Loucy (cell line): ENCODE results near the gene SH2D4B.

ENCODE experiments used
- H2AFZ ChIP-seq: fragments of 200-600 bp; sonication (generic); 2 replicates; pipeline ENCODE4 v1.6.0; 2016; ENCODE audit warnings: antibody characterized with exemption, mild to moderate bottlenecking, low read length, moderate library complexity
- H3F3A ChIP-seq: fragments of 200-600 bp; 2 replicates; pipeline ENCODE4 v1.6.0; 2016; ENCODE audit warnings: antibody characterized with exemption, low read depth, mild to moderate bottlenecking
- H3K27me3 ChIP-seq: fragments of 200-600 bp; sonication (generic); 2 replicates; pipeline ENCODE4 v1.6.1; 2014; ENCODE audit warnings: low read length, mild to moderate bottlenecking; ENCODE audit not compliant: insufficient read depth, poor library complexity, severe bottlenecking
- H3K36me3 ChIP-seq: fragments of 200-600 bp; sonication (generic); 2 replicates; pipeline ENCODE4 v1.6.1; 2016; ENCODE audit warnings: low read length; ENCODE audit not compliant: insufficient read depth
- H3K4me1 ChIP-seq: fragments of 200-600 bp; sonication (generic); 2 replicates; pipeline ENCODE4 v1.5.1; 2014; ENCODE audit warnings: low read length, mild to moderate bottlenecking; ENCODE audit not compliant: insufficient read depth, poor library complexity, severe bottlenecking
- H3K4me2 ChIP-seq: fragments of 200-600 bp; sonication (generic); 2 replicates; pipeline ENCODE4 v1.6.0; 2014; ENCODE audit warnings: antibody characterized with exemption, low read length, low read depth, mild to moderate bottlenecking; ENCODE audit not compliant: poor library complexity, severe bottlenecking
- H3K4me3 ChIP-seq: fragments of 200-600 bp; sonication (generic); 2 replicates; pipeline ENCODE4 v1.5.1; 2014; ENCODE audit warnings: low read length, mild to moderate bottlenecking, mixed read lengths; ENCODE audit not compliant: poor library complexity, severe bottlenecking
- H3K79me2 ChIP-seq: fragments of 200-600 bp; sonication (generic); 2 replicates; pipeline ENCODE4 v1.6.1; 2014; ENCODE audit warnings: low read length; ENCODE audit not compliant: insufficient read depth
- H3K9ac ChIP-seq: fragments of 200-600 bp; sonication (generic); 2 replicates; pipeline ENCODE4 v1.6.0; 2014; ENCODE audit warnings: mild to moderate bottlenecking, low read depth, low read length, moderate library complexity; ENCODE audit not compliant: poor library complexity, severe bottlenecking
- H3K9me2 ChIP-seq: fragments of 200-600 bp; sonication (generic); replicated peaks from 2 replicates; pipeline ENCODE4 v1.6.1; 2016; ENCODE audit warnings: low read depth, low read length, mixed read lengths
- H3K9me3 ChIP-seq: fragments of 200-600 bp; sonication (generic); 2 replicates; pipeline ENCODE4 v1.6.1; 2014; ENCODE audit warnings: mild to moderate bottlenecking, antibody characterized with exemption, low read length, low read depth; ENCODE audit not compliant: insufficient read depth
- H4K20me1 ChIP-seq: fragments of 200-600 bp; sonication (generic); 2 replicates; pipeline ENCODE4 v1.6.0; 2014; ENCODE audit warnings: antibody characterized with exemption, low read length, mild to moderate bottlenecking; ENCODE audit not compliant: insufficient read depth, poor library complexity, severe bottlenecking
- CTCF ChIP-seq: fragments of 200-600 bp; sonication (generic); conservative IDR thresholded peaks from 2 replicates; pipeline ENCODE4 v1.5.1; 2014; ENCODE audit warnings: mild to moderate bottlenecking, antibody characterized with exemption, low read length
- EZH2phosphoT487 ChIP-seq: fragments of 200-600 bp; IDR thresholded peaks from 2 replicates; pipeline ENCODE4 v1.6.1; 2018; ENCODE audit warnings: antibody characterized with exemption, mild to moderate bottlenecking, moderate library complexity, borderline replicate concordance

Gene SH2D4B

GRCh38 chr10:80538481-80539185 is 931 bp downstream of the SH2D4B start:
- peak overlapping the region; percentile 38 for H3K9ac ChIP-seq
- H3K9me3 ChIP-seq: no peaks in the 10 kb centered on the region
- no peaks in the 10 kb centered on the region for H3K27me3 ChIP-seq
- H3K4me3 ChIP-seq: no peak overlapping the region
- H3K9me2 ChIP-seq: no peaks in the 10 kb centered on the region
- H3K4me2 ChIP-seq: peak overlapping the region; percentile 76
- H3K36me3 ChIP-seq: no peaks in the 10 kb centered on the region
- peaks cover 43% of the 10 kb centered on the region for H3K4me1 ChIP-seq
- no peaks in the 10 kb centered on the region for H3F3A ChIP-seq
- H3K79me2 ChIP-seq: peaks cover 9% of the 10 kb centered on the region
- no peak overlapping the region for H2AFZ ChIP-seq
- H4K20me1 ChIP-seq: no peaks in the 10 kb centered on the region
- TF ChIP-seq EZH2phosphoT487 (no peak), CTCF (no peak)

DNA sequence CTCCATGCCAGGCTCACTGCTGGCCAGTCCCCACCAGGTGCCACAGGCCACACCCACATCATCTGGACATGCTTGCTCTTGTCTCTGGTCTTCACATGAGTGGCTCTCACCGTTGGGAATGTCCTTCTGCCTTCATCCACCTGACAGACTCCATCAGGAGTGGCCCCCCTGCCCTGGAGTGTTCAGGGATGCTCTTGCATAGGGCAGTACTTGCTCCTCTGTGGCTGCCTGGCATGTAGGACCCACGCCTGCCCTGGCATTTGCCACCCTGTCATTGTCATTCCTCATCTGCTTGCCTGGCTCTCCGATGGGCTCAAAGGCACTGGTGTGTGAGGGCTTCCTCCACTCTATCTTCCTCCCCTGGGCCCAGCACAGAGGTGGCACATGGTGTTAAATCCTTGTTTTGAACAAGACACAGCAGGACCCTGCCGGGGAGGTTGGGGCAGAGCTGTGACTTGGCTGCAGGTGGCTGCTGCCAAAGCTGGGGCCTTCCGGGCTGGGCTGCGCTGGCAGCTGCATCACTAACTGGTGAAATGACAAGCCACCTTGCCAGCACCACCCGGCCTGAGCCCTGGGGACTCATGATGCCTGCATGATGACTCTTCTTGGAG is 1.8 kb downstream of the SH2D4B start:
- TF ChIP-seq CTCF (no peak), EZH2phosphoT487 (no peak)
- Histone ChIP-seq H3K4me3 (no peak overlapping the region), H3K9me2 (no peaks in the 10 kb centered on the region), H3K36me3 (no peaks in the 10 kb centered on the region), H3K9me3 (no peaks in the 10 kb centered on the region), H3K27me3 (no peaks in the 10 kb centered on the region), H2AFZ (no peak overlapping the region), H3F3A (no peaks in the 10 kb centered on the region), H4K20me1 (no peaks in the 10 kb centered on the region), H3K79me2 (peaks cover 9% of the 10 kb centered on the region), H3K4me2 (peak overlapping the region; percentile 76), H3K4me1 (peaks cover 43% of the 10 kb centered on the region), H3K9ac (peak overlapping the region; percentile 38)

GRCh38 chr10:80540136-80540535 is 2.4 kb downstream of the SH2D4B start:
- TF ChIP-seq EZH2phosphoT487 (no peak), CTCF (no peak)
- Histone ChIP-seq H3F3A (no peaks in the 10 kb centered on the region), H3K79me2 (peaks cover 9% of the 10 kb centered on the region), H3K4me2 (no peak overlapping the region), H3K4me1 (peaks cover 43% of the 10 kb centered on the region), H3K27me3 (no peaks in the 10 kb centered on the region), H3K9ac (peak overlapping the region; percentile 38), H3K9me3 (no peaks in the 10 kb centered on the region), H3K9me2 (no peaks in the 10 kb centered on the region), H4K20me1 (no peaks in the 10 kb centered on the region), H3K4me3 (no peak overlapping the region), H2AFZ (no peak overlapping the region), H3K36me3 (no peaks in the 10 kb centered on the region)
